K562 (cell line): ENCODE results near the gene NDRG4. TPM values are rescaled to one million over a fixed set of nuclear protein-coding genes. Genes with fewer than 3 reads are reported as not detected.

ENCODE experiments used
- ATAC-seq: fragments of 200-7000 bp; cut with Tn5 transposase; 3 replicates; pipeline ENCODE4 v1.9.1; 2020; ENCODE audit warnings: moderate library complexity
- BruUV-seq: library from RNA; stranded (reverse); fragments of 400-500 nt; replicated peaks from 2 replicates; lab custom pipeline; 2021; lab: Mats Ljungman, UMichigan
- CTCF ChIA-PET: fragments of 300-600 bp; formaldehyde crosslinking; extraction: SDS; loops from one replicate; lab custom pipeline; 2021; ENCODE audit warnings: low intra/inter-chr PET ratio; lab: Yijun Ruan, JAX
- POLR2A ChIA-PET: fragments of 300-600, 350-650 bp; sonication (Branson Sonifier 250); formaldehyde crosslinking; extraction: SDS; loops from one replicate; lab custom pipeline; 2021; ENCODE audit warnings: antibody characterized with exemption, inconsistent platforms; lab: Yijun Ruan, JAX
- DNase-seq, 4 experiments: peaks; one replicate each; pipeline versions ENCODE4 v3.0.0 to v3.0.0-alpha.2; 2011 to 2018; ENCODE audit warnings: low spot score in 3 of 4, mixed read lengths in 3 of 4; ENCODE audit errors: extremely low read depth in 1 of 4
- FAIRE-seq: peaks from 2 replicates; lab custom pipeline; 2011; peaks lifted over from hg19 to GRCh38; lab: Jason Lieb, UNC
- H2AFZ ChIP-seq: 2 replicates; pipeline ENCODE4 v1.6.0; 2011; ENCODE audit warnings: low read depth, low read length, control low read depth, inconsistent platforms
- H3K27ac ChIP-seq: fragments of 200-600 bp; 3 replicates; pipeline ENCODE4 v1.8.0; 2011; ENCODE audit warnings: low read depth, mild to moderate bottlenecking, control low read depth, inconsistent platforms, low read length, moderate library complexity, mixed read lengths; ENCODE audit errors: extremely low read depth
- H3K27me3 ChIP-seq, 2 experiments: fragments of 300-600 bp in 1 of 2; 2 replicates in 1 of 2; 3 replicates in 1 of 2; pipeline versions ENCODE4 v1.6.0 to v1.8.0; 2011; ENCODE audit warnings: inconsistent platforms in 2 of 2, low read length in 2 of 2, mild to moderate bottlenecking in 1 of 2, mixed read lengths in 1 of 2, moderate library complexity in 1 of 2; ENCODE audit not compliant: control insufficient read depth in 2 of 2, insufficient read depth in 2 of 2
- H3K36me3 ChIP-seq: fragments of 300-600 bp; 3 replicates; pipeline ENCODE4 v1.8.0; 2011; ENCODE audit warnings: mild to moderate bottlenecking, low read length, inconsistent platforms; ENCODE audit not compliant: control insufficient read depth, insufficient read depth
- H3K4me1 ChIP-seq, 2 experiments: fragments of 200-600 bp in 1 of 2; replicated peaks in 1 of 2; 2 replicates in 1 of 2; 3 replicates in 1 of 2; pipeline versions ENCODE4 v1.5.1 to v1.8.0; 2011; ENCODE audit warnings: inconsistent platforms in 2 of 2, low read length in 2 of 2, mild to moderate bottlenecking in 1 of 2, mixed read lengths in 1 of 2, moderate library complexity in 1 of 2; ENCODE audit not compliant: control insufficient read depth in 2 of 2, insufficient read depth in 2 of 2
- H3K4me2 ChIP-seq: 2 replicates; pipeline ENCODE4 v1.6.1; 2011; ENCODE audit warnings: low read length, control low read depth, inconsistent platforms, mixed read lengths; ENCODE audit not compliant: insufficient read depth
- H3K4me3 ChIP-seq: fragments of 200-600 bp; sonication (generic), shearing (Covaris generic); 2 replicates; pipeline ENCODE4 v1.5.1; 2016; ENCODE audit warnings: control low read depth, inconsistent platforms
- H3K79me2 ChIP-seq: fragments of 200-600 bp; 3 replicates; pipeline ENCODE4 v1.8.0; 2011; ENCODE audit warnings: low read length, inconsistent platforms; ENCODE audit not compliant: control insufficient read depth, insufficient read depth
- H3K9ac ChIP-seq, 2 experiments: 2 replicates each; pipeline versions ENCODE4 v1.6.0 to v1.6.1; 2011; ENCODE audit warnings: low read depth in 2 of 2, low read length in 2 of 2, control low read depth in 1 of 2, inconsistent platforms in 1 of 2, mild to moderate bottlenecking in 1 of 2, mixed read lengths in 1 of 2; ENCODE audit not compliant: insufficient read depth in 1 of 2
- H3K9me1 ChIP-seq: one replicate; pipeline ENCODE4 v1.6.0; 2011; ENCODE audit warnings: inconsistent platforms, mild to moderate bottlenecking, low read length, moderate library complexity; ENCODE audit not compliant: control insufficient read depth, insufficient read depth
- H3K9me3 ChIP-seq: replicated peaks from 2 replicates; pipeline ENCODE4 v1.5.1; 2011; ENCODE audit warnings: low read depth, low read length, inconsistent platforms; ENCODE audit not compliant: control insufficient read depth, insufficient read depth
- H4K20me1 ChIP-seq: replicated peaks from 2 replicates; pipeline ENCODE4 v1.6.1; 2011; ENCODE audit warnings: low read length, inconsistent platforms, mixed read lengths; ENCODE audit not compliant: control insufficient read depth, insufficient read depth
- GATAD2B ChIP-seq: fragments of 450-650 bp; IDR thresholded peaks from 2 replicates; pipeline ENCODE4 v1.6.1; 2017; ENCODE audit warnings: mild to moderate bottlenecking, borderline replicate concordance
- KAT2B ChIP-seq: IDR thresholded peaks from one replicate; pipeline ENCODE4 v1.6.1; 2012; ENCODE audit warnings: low read depth, mild to moderate bottlenecking, control low read depth, inconsistent platforms, low read length, moderate library complexity
- POLR2A ChIP-seq: fragments of 450-650 bp; conservative IDR thresholded peaks from 2 replicates; pipeline ENCODE4 v1.6.1; 2016
- RBM22 ChIP-seq: fragments of 200-400 bp; formaldehyde crosslinking; IDR thresholded peaks from 2 replicates; pipeline ENCODE4 v1.6.1; 2018; ENCODE audit warnings: low read length, low read depth; ENCODE audit not compliant: poor library complexity, severe bottlenecking
- TCFL5 ChIP-seq: fragments of 250-450 bp; sonication (Bioruptor Pico); conservative IDR thresholded peaks from 2 replicates; pipeline ENCODE4 v1.6.1; 2021; ENCODE audit warnings: mild to moderate bottlenecking, moderate library complexity, matching md5 sums
- ZKSCAN1 ChIP-seq: fragments of 150-350 bp; IDR thresholded peaks from 2 replicates; pipeline ENCODE4 v1.6.1; 2016; ENCODE audit warnings: low read depth, low read length
- ZNF133 ChIP-seq: fragments of 250-450 bp; sonication (Bioruptor Pico); IDR thresholded peaks from 2 replicates; pipeline ENCODE4 v1.4.0; 2020; ENCODE audit warnings: mild to moderate bottlenecking
- WGBS: fragments of 100-300 bp; shearing (Covaris generic); methylation state at CpG from one replicate; pipeline ENCODE4 v1.1.6; 2016; ENCODE audit warnings: low coverage, mixed read lengths; ENCODE audit not compliant: insufficient coverage; ENCODE audit errors: missing lambda C conversion rate; 5-methylcytosine and 5-hydroxymethylcytosine counted together
- in situ Hi-C: fragments of 300-500 bp; cut with MboI; formaldehyde crosslinking; loops from 4 replicates; pipeline ENCODE4 v1.15.0; 2018; ENCODE audit warnings: inconsistent platforms, mixed read lengths
- intact Hi-C: fragments of 100-400 bp; cut with micrococcal nuclease; formaldehyde crosslinking; loops from 2 replicates; pipeline ENCODE4 v1.14.2; 2022
- polyA plus RNA-seq, 8 experiments: library from polyadenylated mRNA; depleted of rRNA in 4 of 8; stranded (reverse) in 5 of 8; unstranded in 3 of 8; fragments of >200 nt; fragmentation: Nextera tagmentation in 2 of 8; fragmentation: Illumina TruSeq in 1 of 8; extraction: Ambion mirVana in 2 of 8; extraction: Trizol in 1 of 8; gene quantifications; 2 replicates each; pipeline versions ENCODE4 v1.2.1 to v1.2.3, GENCODE V29; 2011 to 2014; ENCODE audit warnings: inconsistent platforms in 1 of 8, missing spikeins in 1 of 8
- total RNA-seq, 7 experiments: library from RNA; depleted of rRNA in 6 of 7; stranded (reverse); fragments of >200 nt in 6 of 7; fragmentation: Illumina TruSeq in 2 of 7; extraction: Trizol in 2 of 7; gene quantifications; 2 replicates each; pipeline versions ENCODE4 v1.2.1 to v1.2.3, GENCODE V29; 2011 to 2021; ENCODE audit warnings: low replicate concordance in 1 of 7
- TF ChIP-seq, protein P1 (sequence below): fragments of 450-650 bp; IDR thresholded peaks from 2 replicates; pipeline ENCODE4 v1.6.1; 2017; ENCODE audit warnings: mild to moderate bottlenecking, moderate library complexity
- TF ChIP-seq, protein P2 (sequence below): IDR thresholded peaks from 2 replicates; pipeline ENCODE4 v1.6.1; 2014; ENCODE audit warnings: antibody characterized with exemption
- TF ChIP-seq, protein P3 (sequence below): fragments of 450-650 bp; formaldehyde crosslinking; IDR thresholded peaks from 2 replicates; pipeline ENCODE4 v1.4.0; 2020; ENCODE audit warnings: mild to moderate bottlenecking, mixed read lengths

The NDRG4 gene
- total and polyA plus RNA-seq, 9 of the 15 experiments (the other 6 are each of a cell fraction or from before 2014, with no cell fraction given), result 0.06 to 0.95 (median 0.28) TPM

DNA sequence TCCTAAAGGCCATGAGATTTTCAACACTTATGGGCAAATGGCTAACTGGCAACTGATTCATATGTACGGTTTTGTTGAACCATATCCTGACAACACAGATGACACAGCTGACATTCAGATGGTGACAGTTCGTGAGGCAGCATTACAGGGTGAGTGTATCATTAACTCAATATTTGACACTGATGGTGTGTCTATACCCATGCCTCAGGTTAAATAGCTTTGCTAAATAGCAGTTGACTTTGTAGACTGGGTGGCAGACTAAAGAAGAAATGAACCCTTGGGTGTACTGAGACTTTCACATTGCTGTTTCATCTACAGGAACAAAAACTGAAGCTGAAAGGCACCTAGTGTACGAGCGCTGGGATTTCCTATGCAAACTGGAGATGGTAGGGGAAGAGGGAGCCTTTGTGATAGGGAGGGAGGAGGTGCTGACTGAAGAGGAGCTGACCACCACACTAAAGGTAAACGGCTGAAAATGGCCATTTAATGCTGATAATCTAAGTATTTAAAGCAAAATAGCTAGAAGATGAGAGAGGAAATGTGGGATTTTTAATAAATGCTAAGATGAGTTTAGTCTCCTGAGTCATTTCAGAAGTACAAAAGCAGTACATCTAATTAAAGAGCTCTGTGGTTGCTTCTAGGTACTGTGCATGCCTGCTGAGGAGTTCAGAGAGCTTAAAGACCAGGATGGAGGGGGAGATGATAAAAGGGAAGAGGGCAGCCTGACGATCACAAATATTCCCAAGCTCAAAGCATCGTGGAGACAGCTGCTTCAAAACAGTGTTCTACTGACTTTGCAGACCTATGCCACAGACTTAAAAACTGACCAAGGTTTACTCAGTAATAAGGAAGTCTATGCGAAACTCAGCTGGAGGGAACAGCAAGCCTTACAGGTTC, 18.4 kb downstream of the NDRG4 start:
- Histone ChIP-seq H3K4me2 (no peak overlapping the region), H3K27ac (no peak overlapping the region), H3K9me1 (no peaks in the 10 kb centered on the region), H2AFZ (no peak overlapping the region), H3K9ac (no peak overlapping the region), H3K4me3 (no peak overlapping the region), H4K20me1 (peaks cover 16% of the 10 kb centered on the region), H3K79me2 (peaks cover 33% of the 10 kb centered on the region)
- FAIRE-seq, result no peak
- WGBS, result 77% methylated on average over 8 of the region's 8 CpGs
- ChIA-PET CTCF (no interaction called here), POLR2A (interaction anchor here (0.8 to 2.5 kb wide), 7 partner anchors 9 to 143 kb away, joined by 3 to 13 read pairs (median 4); no protein-coding TSS in a partner anchor)
- BruUV-seq, result no TSS peak
- no peak for ATAC-seq
- no peak for DNase-seq
- in situ Hi-C loops, result no loop called here
- intact Hi-C loops, result no loop called here
- TF ChIP-seq POLR2A (peak; percentile 47; the same call in 1 of the 2 replicates), RBM22 (peak; percentile 53), TCFL5 (CRISPR knock-in tag) (no peak)
- TF ChIP-seq, all 486 proteins: peak for 2
- peaks cover 71% of the 10 kb centered on the region for H3K36me3 ChIP-seq
- no peaks in the 10 kb centered on the region for H3K27me3 ChIP-seq
- H3K4me1 ChIP-seq, result peaks cover 4 to 24% of the 10 kb centered on the region in 2 experiments; a peak in 4 of 5 replicates
- H3K9me3 ChIP-seq, result no peaks in the 10 kb centered on the region

DNA sequence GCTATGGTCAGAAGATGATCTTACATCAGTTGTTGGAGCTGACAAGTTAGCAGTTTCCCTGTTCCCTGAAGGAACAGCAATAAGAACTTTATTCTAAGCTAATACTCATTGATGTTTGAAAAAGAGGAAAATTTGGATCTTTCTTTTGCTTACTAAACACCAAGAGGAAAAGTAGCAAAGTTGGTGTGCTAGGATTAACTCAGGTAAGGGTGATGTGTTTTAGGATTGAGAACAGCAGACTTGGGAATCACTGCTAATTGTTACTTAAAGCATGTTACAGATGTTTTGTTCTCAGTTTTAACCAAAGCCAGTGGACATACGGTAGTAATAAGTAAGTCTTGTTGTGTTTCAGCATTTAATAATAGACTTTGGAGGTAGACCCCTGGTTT, 19.0 kb downstream of the NDRG4 start:
- Histone ChIP-seq H3K27me3 (no peaks in the 10 kb centered on the region), H3K4me1 (peaks cover 4 to 24% of the 10 kb centered on the region in 2 experiments; a peak in 4 of 5 replicates), H3K4me3 (no peak overlapping the region), H3K79me2 (peaks cover 32% of the 10 kb centered on the region), H3K4me2 (no peak overlapping the region), H4K20me1 (peaks cover 16% of the 10 kb centered on the region), H2AFZ (no peak overlapping the region), H3K27ac (no peak overlapping the region), H3K9ac (no peak overlapping the region), H3K36me3 (peaks cover 77% of the 10 kb centered on the region), H3K9me3 (no peaks in the 10 kb centered on the region), H3K9me1 (no peaks in the 10 kb centered on the region)
- ATAC-seq (no peak), FAIRE-seq (peak; percentile 37), DNase-seq (no peak)
- ChIA-PET POLR2A (interaction anchor here (0.8 to 2.5 kb wide), 6 partner anchors 8 to 47 kb away, joined by 4 to 13 read pairs (median 5); no protein-coding TSS in a partner anchor), CTCF (no interaction called here)
- WGBS, result 89% methylated on average over 1 of the region's 1 CpG
- in situ Hi-C loops (no loop called here), intact Hi-C loops (no loop called here)
- BruUV-seq, result no TSS peak
- TF ChIP-seq, protein P1, sequence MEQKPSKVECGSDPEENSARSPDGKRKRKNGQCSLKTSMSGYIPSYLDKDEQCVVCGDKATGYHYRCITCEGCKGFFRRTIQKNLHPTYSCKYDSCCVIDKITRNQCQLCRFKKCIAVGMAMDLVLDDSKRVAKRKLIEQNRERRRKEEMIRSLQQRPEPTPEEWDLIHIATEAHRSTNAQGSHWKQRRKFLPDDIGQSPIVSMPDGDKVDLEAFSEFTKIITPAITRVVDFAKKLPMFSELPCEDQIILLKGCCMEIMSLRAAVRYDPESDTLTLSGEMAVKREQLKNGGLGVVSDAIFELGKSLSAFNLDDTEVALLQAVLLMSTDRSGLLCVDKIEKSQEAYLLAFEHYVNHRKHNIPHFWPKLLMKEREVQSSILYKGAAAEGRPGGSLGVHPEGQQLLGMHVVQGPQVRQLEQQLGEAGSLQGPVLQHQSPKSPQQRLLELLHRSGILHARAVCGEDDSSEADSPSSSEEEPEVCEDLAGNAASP, result no peak
- TF ChIP-seq, protein P2, sequence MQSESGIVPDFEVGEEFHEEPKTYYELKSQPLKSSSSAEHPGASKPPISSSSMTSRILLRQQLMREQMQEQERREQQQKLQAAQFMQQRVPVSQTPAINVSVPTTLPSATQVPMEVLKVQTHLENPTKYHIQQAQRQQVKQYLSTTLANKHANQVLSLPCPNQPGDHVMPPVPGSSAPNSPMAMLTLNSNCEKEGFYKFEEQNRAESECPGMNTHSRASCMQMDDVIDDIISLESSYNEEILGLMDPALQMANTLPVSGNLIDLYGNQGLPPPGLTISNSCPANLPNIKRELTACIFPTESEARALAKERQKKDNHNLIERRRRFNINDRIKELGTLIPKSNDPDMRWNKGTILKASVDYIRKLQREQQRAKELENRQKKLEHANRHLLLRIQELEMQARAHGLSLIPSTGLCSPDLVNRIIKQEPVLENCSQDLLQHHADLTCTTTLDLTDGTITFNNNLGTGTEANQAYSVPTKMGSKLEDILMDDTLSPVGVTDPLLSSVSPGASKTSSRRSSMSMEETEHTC, result no peak
- TF ChIP-seq GATAD2B (no peak), KAT2B (no peak), ZKSCAN1 (no peak), ZNF133 (no peak)
- TF ChIP-seq, protein P3, sequence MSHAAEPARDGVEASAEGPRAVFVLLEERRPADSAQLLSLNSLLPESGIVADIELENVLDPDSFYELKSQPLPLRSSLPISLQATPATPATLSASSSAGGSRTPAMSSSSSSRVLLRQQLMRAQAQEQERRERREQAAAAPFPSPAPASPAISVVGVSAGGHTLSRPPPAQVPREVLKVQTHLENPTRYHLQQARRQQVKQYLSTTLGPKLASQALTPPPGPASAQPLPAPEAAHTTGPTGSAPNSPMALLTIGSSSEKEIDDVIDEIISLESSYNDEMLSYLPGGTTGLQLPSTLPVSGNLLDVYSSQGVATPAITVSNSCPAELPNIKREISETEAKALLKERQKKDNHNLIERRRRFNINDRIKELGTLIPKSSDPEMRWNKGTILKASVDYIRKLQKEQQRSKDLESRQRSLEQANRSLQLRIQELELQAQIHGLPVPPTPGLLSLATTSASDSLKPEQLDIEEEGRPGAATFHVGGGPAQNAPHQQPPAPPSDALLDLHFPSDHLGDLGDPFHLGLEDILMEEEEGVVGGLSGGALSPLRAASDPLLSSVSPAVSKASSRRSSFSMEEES, result no peak
